Measurements from ENCODE around the gene TPCN2. TPM values are rescaled to one million over a fixed set of nuclear protein-coding genes. Genes with fewer than 3 reads are reported as not detected.

Gene TPCN2
- total and polyA plus RNA-seq, 9 of the 15 experiments (the other 6 are each of a cell fraction or from before 2014, with no cell fraction given): 0.66 to 10.2 (median 4.6) TPM

DNA sequence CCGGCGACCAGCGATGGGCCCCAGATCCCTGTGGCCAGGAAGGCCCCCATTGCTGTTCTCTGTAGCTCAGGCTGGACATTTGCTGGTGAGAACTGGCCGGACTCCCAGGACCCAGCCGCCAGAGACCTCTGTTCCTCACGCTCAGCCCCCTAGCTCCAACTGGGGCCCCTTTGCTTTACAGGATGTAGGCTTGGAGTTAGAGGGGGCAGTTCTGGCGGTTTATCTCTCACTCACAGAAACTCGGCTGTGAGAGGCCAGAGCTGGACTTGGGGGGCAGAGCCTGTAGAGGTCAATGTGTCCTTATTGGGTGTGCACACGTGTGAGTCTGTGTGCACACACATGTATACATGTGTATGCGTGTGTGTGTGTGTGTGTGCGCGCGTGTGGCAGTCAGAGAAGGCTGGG is 107.5 kb downstream of the TPCN2 start (continued):
- TF ChIP-seq, protein P1, sequence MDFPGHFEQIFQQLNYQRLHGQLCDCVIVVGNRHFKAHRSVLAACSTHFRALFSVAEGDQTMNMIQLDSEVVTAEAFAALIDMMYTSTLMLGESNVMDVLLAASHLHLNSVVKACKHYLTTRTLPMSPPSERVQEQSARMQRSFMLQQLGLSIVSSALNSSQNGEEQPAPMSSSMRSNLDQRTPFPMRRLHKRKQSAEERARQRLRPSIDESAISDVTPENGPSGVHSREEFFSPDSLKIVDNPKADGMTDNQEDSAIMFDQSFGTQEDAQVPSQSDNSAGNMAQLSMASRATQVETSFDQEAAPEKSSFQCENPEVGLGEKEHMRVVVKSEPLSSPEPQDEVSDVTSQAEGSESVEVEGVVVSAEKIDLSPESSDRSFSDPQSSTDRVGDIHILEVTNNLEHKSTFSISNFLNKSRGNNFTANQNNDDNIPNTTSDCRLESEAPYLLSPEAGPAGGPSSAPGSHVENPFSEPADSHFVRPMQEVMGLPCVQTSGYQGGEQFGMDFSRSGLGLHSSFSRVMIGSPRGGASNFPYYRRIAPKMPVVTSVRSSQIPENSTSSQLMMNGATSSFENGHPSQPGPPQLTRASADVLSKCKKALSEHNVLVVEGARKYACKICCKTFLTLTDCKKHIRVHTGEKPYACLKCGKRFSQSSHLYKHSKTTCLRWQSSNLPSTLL (IDR thresholded peaks at IDR 0.05): no peak
- TF ChIP-seq, protein P2, sequence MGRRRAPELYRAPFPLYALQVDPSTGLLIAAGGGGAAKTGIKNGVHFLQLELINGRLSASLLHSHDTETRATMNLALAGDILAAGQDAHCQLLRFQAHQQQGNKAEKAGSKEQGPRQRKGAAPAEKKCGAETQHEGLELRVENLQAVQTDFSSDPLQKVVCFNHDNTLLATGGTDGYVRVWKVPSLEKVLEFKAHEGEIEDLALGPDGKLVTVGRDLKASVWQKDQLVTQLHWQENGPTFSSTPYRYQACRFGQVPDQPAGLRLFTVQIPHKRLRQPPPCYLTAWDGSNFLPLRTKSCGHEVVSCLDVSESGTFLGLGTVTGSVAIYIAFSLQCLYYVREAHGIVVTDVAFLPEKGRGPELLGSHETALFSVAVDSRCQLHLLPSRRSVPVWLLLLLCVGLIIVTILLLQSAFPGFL (CRISPR knock-in tag; IDR thresholded peaks at IDR 0.05): no peak
- no peak for TF ChIP-seq COPS2 (conservative IDR thresholded peaks at IDR 0.05)
- TF ChIP-seq, protein P3, sequence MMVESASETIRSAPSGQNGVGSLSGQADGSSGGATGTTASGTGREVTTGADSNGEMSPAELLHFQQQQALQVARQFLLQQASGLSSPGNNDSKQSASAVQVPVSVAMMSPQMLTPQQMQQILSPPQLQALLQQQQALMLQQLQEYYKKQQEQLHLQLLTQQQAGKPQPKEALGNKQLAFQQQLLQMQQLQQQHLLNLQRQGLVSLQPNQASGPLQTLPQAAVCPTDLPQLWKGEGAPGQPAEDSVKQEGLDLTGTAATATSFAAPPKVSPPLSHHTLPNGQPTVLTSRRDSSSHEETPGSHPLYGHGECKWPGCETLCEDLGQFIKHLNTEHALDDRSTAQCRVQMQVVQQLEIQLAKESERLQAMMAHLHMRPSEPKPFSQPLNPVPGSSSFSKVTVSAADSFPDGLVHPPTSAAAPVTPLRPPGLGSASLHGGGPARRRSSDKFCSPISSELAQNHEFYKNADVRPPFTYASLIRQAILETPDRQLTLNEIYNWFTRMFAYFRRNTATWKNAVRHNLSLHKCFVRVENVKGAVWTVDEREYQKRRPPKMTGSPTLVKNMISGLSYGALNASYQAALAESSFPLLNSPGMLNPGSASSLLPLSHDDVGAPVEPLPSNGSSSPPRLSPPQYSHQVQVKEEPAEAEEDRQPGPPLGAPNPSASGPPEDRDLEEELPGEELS (CRISPR knock-in tag; IDR thresholded peaks at IDR 0.05; ENCODE audit: borderline replicate concordance): no peak
- TF ChIP-seq TAL1 (IDR thresholded peaks at IDR 0.05): 0 out of 2 replicates have a peak, but pooled peaks have one; percentile 8
- 0 out of 2 replicates have a peak, but pooled peaks have one; percentile 27 for TF ChIP-seq DPF2 (IDR thresholded peaks at IDR 0.05)
- TF ChIP-seq SMARCE1 (IDR thresholded peaks at IDR 0.05): no peak; the same call in 1 of the 2 replicates
- TF ChIP-seq, protein P4, sequence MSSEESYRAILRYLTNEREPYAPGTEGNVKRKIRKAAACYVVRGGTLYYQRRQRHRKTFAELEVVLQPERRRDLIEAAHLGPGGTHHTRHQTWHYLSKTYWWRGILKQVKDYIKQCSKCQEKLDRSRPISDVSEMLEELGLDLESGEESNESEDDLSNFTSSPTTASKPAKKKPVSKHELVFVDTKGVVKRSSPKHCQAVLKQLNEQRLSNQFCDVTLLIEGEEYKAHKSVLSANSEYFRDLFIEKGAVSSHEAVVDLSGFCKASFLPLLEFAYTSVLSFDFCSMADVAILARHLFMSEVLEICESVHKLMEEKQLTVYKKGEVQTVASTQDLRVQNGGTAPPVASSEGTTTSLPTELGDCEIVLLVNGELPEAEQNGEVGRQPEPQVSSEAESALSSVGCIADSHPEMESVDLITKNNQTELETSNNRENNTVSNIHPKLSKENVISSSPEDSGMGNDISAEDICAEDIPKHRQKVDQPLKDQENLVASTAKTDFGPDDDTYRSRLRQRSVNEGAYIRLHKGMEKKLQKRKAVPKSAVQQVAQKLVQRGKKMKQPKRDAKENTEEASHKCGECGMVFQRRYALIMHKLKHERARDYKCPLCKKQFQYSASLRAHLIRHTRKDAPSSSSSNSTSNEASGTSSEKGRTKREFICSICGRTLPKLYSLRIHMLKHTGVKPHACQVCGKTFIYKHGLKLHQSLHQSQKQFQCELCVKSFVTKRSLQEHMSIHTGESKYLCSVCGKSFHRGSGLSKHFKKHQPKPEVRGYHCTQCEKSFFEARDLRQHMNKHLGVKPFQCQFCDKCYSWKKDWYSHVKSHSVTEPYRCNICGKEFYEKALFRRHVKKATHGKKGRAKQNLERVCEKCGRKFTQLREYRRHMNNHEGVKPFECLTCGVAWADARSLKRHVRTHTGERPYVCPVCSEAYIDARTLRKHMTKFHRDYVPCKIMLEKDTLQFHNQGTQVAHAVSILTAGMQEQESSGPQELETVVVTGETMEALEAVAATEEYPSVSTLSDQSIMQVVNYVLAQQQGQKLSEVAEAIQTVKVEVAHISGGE (CRISPR knock-in tag; IDR thresholded peaks at IDR 0.05): no peak
- no peak for TF ChIP-seq TARDBP (IDR thresholded peaks at IDR 0.05)
- no peak for TF ChIP-seq CEBPB (tag; IDR thresholded peaks at IDR 0.05)
- peak; percentile 68 for TF ChIP-seq CBFA2T3 (IDR thresholded peaks at IDR 0.05)
- TF ChIP-seq NFIC (IDR thresholded peaks at IDR 0.05): 0 out of 2 replicates have a peak, but pooled peaks have one; percentile 6
- TF ChIP-seq, protein P5, sequence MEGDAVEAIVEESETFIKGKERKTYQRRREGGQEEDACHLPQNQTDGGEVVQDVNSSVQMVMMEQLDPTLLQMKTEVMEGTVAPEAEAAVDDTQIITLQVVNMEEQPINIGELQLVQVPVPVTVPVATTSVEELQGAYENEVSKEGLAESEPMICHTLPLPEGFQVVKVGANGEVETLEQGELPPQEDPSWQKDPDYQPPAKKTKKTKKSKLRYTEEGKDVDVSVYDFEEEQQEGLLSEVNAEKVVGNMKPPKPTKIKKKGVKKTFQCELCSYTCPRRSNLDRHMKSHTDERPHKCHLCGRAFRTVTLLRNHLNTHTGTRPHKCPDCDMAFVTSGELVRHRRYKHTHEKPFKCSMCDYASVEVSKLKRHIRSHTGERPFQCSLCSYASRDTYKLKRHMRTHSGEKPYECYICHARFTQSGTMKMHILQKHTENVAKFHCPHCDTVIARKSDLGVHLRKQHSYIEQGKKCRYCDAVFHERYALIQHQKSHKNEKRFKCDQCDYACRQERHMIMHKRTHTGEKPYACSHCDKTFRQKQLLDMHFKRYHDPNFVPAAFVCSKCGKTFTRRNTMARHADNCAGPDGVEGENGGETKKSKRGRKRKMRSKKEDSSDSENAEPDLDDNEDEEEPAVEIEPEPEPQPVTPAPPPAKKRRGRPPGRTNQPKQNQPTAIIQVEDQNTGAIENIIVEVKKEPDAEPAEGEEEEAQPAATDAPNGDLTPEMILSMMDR (IDR thresholded peaks at IDR 0.05 in 2 of 3, conservative IDR thresholded peaks at IDR 0.05 in 1 of 3; ENCODE audit: insufficient read depth in 2 of 3, low read depth in 1 of 3, low read length in 3 of 3): no peak
- no peak for TF ChIP-seq MAFK (IDR thresholded peaks at IDR 0.05; ENCODE audit: low read length)
- TF ChIP-seq ARHGAP35 (IDR thresholded peaks at IDR 0.05; ENCODE audit: partially characterized antibody): no peak
- TF ChIP-seq PHF20 (IDR thresholded peaks at IDR 0.05; ENCODE audit: partially characterized antibody): peak; percentile 27
- TF ChIP-seq DMBX1 (CRISPR knock-in tag; IDR thresholded peaks at IDR 0.05; ENCODE audit: borderline replicate concordance): no peak
- TF ChIP-seq ARID1B (IDR thresholded peaks at IDR 0.05): peak; percentile 59
- TF ChIP-seq KLF13 (tag; IDR thresholded peaks at IDR 0.05; ENCODE audit: borderline replicate concordance, low read depth): no peak
- peak; percentile 40; the same call in 1 of the 2 replicates for TF ChIP-seq ARID2 (IDR thresholded peaks at IDR 0.05)

All from K562 (cell line).